PFSK-1 (cell line): Measurements from ENCODE around the gene SPX.

Experiments
- FOXP2 ChIP-seq: optimal IDR thresholded peaks from 2 replicates; pipeline ENCODE3; 2011; ENCODE audit warnings: borderline replicate concordance, control low read depth, inconsistent platforms; ENCODE audit not compliant: insufficient read depth; ENCODE audit errors: extremely low read length, extremely low read depth
- POLR2AphosphoS5 ChIP-seq: IDR thresholded peaks from 2 replicates; pipeline ENCODE4 v1.6.1; 2012; ENCODE audit warnings: low read depth, mild to moderate bottlenecking, control low read depth, low read length, moderate library complexity
- REST ChIP-seq, 2 experiments: IDR thresholded peaks; 2 replicates each; pipeline versions ENCODE4 v1.6.1 to v1.8.0; 2011 to 2012; ENCODE audit warnings: low read depth in 2 of 2, low read length in 2 of 2, control low read depth in 1 of 2, inconsistent platforms in 1 of 2, mild to moderate bottlenecking in 1 of 2, moderate library complexity in 1 of 2; ENCODE audit not compliant: insufficient read depth in 1 of 2
- SIN3A ChIP-seq: IDR thresholded peaks from 2 replicates; pipeline ENCODE4 v1.6.1; 2012; ENCODE audit warnings: mild to moderate bottlenecking, low read length, moderate library complexity, borderline replicate concordance; ENCODE audit not compliant: insufficient read depth
- TAF1 ChIP-seq: IDR thresholded peaks from 2 replicates; pipeline ENCODE4 v1.6.1; 2012; ENCODE audit warnings: low read length, control low read depth, borderline replicate concordance; ENCODE audit not compliant: insufficient read depth

Gene SPX

GRCh38 chr12:21568115-21568514 lies 42.0 kb downstream of the SPX start:
- no peak for TF ChIP-seq FOXP2
- no peak for TF ChIP-seq TAF1

- no peak for TF ChIP-seq REST (IDR thresholded peaks at IDR 0.05; ENCODE audit: insufficient read depth in 1 of 2, low read depth in 2 of 2, low read length in 2 of 2)
- TF ChIP-seq FOXP2 = no peak
- no peak for TF ChIP-seq SIN3A
- TF ChIP-seq TAF1 = no peak
- no peak for TF ChIP-seq POLR2AphosphoS5
These were observed 45.0 kb downstream of the SPX start for GRCh38 chr12:21571046-21571445.

GRCh38 chr12:21573733-21574358 lies 47.8 kb downstream of the SPX start:
- TF ChIP-seq POLR2AphosphoS5 (no peak), FOXP2 (no peak), REST (IDR thresholded peaks at IDR 0.05; ENCODE audit: insufficient read depth in 1 of 2, low read depth in 2 of 2, low read length in 2 of 2) (no peak), SIN3A (no peak), TAF1 (no peak)

- TF ChIP-seq FOXP2 = no peak
- no peak for TF ChIP-seq REST (IDR thresholded peaks at IDR 0.05; ENCODE audit: insufficient read depth in 1 of 2, low read depth in 2 of 2, low read length in 2 of 2)
- no peak for TF ChIP-seq POLR2AphosphoS5
- TF ChIP-seq TAF1 = no peak
- no peak for TF ChIP-seq SIN3A
These were observed 50.3 kb downstream of the SPX start for GRCh38 chr12:21576431-21576830.

GRCh38 chr12:21577516-21577915 lies 51.4 kb downstream of the SPX start:
- TF ChIP-seq TAF1 = no peak
- no peak for TF ChIP-seq SIN3A
- no peak for TF ChIP-seq REST (IDR thresholded peaks at IDR 0.05; ENCODE audit: insufficient read depth in 1 of 2, low read depth in 2 of 2, low read length in 2 of 2)
- no peak for TF ChIP-seq FOXP2
- TF ChIP-seq POLR2AphosphoS5 = no peak
